DMS53 (cell line): Measurements from ENCODE around the gene CHID1.
A peak's percentile ranks its signal among the peaks of the same experiment; 100 is the strongest.

Experiments
- DNase-seq: peaks from one replicate; lab custom pipeline; 2025; lab: John Stamatoyannopoulos, UW

The CHID1 gene

DNA sequence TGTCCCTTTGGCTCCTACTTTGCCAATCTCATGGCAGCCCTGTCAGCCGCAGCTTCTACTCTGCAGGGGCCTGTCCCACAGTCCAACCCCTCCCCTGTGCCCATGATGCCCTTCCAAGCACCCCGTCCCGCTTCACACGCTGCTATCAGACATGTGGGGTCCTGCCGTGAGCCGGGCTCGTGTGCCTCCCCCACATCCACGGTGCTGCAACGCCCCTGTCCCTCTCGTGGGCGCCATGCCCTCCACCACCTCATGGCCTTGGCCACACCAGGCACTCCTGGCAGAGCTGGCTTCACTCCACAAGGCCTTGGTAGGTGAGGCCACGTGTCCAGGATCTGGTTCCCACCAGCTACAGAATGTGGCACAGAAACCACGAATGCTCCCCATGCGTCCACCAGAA lies 23.0 kb downstream of the CHID1 start:
- DNase-seq: no peak

DNA sequence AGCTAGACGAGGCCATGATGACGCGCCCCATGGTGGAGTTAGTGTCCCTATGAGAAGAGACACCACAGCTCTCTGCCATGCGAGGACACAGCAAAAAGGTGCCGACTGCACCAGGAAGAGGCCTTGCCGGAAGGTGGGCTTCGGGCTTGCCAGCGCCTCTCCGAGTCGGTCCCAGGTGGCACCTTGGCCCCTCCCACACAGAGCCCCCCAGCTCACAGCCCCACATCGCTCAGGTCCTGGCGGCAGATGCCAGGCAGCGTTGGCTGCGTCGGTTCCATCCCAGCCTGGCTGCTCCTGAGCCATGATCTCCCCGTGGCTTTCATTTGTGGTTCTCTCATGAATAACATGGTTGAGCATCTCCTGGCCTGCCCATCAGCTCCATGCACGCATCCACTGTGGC lies 24.0 kb downstream of the CHID1 start:
- DNase-seq: no peak

DNA sequence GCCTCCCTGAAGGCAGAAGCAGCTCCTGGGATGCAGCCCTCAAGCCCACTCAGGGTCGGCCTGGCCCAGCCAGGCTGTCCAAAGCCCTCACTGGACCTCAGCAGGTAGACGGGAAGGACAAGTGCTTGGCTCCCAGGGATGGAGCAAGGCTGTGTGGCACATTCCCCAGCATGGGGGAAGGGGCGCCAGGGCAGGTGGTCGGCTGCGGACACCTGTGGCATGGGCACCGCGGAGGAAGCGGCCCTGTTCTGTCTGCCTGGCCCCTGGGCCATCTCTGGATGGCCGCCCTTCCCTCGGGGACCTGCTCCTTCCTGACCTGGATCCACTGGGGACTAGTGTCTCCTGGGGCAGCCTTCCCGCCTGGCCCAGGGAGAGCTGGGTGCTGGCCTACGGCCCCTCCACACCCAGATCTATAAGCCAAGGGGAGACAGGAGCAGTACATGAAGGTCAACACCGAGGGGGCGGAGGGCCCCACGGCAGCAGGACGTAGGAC lies 26.0 kb downstream of the CHID1 start:
- no peak for DNase-seq

DNA sequence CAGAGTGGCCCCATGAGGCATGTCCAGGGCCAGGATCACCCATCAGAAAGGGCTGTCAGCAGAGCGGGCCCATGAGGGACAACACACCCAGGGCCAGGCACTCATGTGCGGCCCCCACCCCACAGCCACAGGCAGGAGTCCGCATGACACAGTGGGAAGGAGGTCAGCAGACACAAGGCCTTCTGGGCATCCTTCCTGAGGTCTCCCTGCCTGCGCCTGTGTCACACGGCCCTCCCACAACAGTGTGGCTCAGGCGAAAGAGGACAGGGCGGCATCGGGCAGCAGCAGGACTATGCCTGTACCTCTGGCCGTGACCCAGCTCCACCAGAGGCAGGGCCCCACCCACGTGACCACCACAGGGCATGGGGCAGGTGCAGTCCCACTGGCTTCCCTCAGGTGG lies 27.1 kb downstream of the CHID1 start:
- DNase-seq: no peak

DNA sequence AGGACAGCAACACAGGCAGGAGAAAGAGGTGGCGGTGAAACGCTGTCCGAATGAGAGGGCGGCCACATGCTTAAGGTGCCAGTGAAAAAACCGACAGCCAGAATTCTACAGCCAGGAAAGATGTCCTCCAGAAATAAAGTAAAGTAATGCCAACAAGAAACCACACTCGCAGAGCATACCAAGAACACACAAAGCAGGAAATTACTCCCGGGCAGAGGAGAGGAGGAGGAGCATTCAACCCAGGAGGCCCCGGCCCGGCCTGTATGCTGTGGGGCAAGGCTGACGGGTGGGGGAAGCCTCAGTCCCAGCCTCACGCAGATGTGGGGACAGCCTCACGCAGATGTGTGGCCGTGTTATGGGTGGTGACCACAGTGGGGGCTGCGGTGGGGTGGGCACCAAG lies 28.0 kb downstream of the CHID1 start:
- no peak for DNase-seq

DNA sequence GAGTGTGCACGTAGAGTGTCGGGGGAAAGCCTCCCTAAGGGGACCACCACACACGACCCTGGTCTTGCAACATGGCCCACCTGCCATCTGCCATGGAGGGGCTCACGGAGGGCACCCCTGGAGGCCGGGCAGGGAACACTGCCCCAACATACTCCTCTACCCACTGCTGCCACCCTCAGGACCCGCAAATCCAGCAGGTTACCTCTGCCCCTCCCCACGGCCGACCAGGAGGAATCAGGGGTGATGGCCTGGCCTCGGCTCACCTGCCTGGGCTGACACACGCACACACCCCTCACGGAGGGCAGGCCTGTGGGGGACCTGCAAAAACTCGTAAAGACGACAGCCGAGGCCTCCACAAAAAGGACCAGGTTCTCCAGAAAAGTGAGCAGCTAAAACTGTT lies 30.2 kb downstream of the CHID1 start:
- DNase-seq: no peak

DNA sequence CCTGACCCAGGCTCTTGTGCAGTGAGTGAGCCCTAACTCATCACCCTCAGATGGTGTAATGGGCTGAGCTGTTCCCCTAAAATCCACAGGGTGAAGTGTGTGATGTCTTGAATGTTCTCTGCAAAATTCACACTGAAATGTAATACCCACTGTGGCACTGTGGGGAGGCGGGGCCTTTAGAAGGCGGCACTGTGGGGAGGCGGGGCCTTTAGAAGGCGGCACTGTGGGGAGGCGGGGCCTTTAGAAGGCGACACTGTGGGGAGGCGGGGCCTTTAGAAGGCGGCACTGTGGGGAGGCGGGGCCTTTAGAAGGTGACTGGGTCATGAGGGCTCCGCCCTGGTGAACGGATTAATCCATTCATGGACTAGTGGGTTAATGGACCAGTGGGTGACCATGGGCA lies 33.0 kb downstream of the CHID1 start:
- peak; percentile 70 for DNase-seq

DNA sequence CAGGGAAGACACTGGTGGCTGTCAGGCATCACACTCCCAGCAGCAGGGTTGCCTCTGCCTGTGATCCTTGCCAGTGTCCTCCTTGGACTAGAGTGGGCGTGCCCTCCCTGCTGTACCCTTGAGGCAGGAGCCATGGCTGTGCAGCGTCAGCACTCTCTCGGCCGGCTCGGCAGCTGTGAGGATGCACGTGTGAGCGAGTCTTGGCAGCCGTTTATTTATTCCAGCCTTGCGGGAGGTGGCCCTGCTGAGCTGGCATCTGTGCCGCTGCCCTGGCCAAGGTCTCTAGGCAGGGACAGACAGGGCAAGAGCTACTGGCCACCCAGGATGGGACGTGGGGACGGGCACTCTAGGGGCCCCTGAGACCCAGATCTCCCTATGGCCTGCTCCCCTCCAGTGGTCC lies 34.1 kb downstream of the CHID1 start:
- DNase-seq: no peak

DNA sequence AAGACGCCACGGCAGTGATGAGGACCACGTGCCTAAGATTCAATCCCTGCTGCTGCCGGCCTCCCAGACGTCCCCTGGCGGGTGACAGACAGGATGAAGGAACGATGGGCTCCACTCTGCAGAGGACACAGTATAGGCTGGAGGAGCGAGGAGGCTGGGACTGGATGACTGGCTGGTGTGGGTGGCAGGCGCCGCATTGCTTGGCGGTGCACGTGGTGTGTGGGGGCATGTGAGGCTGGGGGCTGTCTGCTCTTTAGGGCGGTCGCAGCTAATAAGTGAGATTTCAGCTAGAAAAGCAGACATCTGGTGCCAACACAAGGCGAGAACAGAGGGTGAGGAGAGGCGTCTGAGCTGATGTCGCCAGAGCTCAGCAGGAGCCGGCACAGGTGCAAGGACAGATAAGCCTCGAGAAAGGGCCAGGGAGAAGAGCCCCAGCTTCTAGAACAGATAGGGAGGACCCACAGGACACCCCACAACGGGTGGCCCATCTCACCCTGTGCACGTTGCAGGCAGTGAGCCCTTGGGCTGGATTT lies 34.8 kb downstream of the CHID1 start:
- DNase-seq: no peak

DNA sequence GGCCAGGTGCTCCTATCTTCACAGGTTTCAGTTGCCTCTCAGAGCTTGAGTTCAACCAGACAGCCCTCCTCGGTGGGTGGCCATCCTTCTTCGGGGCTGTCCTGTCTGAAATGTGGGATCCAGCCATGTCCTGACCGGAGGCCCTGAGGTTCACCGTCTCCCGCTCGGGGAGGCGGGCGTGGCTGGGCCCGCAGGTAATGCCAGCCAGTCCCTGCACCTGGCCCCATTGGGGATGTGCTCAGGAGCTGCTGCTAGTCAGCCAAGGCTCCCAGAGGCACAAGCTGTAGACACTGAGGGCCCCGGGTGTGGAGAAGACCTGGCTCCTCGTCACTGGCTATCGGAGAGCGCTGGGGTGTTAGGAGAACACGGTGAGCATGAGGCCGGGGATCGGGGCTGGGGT lies 35.4 kb downstream of the CHID1 start:
- DNase-seq: no peak

DNA sequence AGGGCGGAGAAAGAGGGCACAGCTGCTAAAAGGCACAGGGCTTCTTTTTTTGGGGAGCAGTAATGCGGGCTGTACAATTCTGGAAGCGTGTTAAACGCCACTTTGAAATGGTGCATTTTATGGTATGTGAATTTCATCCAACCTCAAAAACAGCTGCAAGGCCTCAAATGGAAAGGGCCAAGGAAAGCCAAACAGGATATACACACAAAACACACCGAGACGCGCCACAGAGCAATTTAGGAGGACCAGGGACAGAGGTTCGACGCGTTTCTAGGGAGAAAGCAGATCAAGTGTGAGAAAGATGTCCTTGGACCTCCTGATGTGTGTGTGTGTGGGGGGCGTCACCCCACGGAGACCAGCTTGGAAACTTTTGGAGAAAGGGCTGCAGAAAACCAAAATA lies 36.9 kb downstream of the CHID1 start:
- no peak for DNase-seq

DNA sequence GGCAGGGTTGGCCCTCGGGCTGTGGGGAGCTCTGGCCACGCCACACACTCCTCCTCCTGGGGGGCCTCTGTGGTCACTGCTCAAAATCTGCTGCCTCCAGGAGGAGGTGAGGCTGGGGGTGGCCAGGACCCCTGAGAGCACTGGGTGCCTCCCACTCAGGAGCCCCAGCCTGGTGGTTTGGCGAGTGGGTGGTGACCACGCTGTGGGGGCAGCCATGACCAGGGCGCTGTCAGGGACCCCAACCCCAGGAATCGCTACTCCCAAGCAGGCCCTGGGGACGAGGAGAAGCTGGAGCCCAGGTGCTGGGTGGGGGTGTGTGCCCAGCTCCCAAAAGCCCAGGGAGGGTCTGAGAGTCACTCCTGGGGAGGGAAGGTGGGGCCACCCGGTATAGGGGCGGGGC lies 37.8 kb downstream of the CHID1 start:
- DNase-seq: no peak

DNA sequence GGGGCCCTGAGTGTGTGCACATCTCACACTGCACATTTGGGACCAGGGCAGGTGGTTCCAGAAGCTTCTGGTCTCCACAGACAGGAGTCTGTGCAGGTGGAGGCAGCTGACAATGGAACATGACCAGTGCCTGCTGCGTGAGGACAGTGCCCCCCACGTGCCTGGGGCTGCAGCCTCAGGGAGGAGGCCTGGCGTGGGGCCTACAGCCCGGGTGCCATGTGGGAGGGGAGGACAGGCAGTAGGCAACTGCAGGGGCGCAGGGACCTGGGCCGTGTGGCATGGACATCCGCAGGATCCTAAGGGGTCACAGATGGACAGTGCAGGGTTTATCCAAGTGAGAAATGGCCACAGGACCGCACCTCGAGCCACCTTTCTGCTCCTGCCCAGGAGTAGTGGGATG lies 39.1 kb downstream of the CHID1 start:
- no peak for DNase-seq

DNA sequence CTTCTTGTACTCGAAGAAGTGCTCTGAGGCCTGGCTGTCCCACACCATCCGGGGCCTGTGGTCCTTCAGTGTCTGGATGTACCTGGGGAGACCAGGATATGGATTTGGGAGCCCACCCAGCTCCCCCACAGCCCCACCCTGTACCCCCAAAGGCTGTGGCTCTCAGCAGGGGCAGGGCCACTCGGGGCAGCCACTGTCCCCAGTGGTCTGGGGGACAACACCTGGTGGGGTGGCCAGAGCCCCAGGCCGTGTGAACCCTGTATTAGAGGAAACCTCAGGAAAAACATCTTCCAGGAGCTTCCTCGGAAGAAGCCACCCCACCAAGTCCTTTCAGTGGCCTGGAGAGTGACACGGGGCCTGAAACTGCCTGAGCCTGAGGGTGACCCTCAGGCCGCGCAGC lies 40.2 kb downstream of the CHID1 start:
- no peak for DNase-seq

DNA sequence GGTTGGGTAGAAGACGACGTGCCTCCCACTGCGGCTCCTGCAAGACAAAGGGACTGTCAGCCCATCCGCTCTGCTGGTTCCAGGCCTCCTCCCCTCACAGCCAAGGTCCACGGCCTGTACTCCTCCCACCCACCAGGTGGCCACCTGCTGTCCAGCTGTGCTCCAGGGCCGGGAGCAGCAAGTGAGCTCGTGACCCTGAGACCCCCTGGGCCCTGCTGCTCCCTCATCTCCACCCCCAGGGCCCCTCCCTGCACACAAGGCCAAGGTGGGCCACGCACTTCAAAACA lies 40.5 kb downstream of the CHID1 start:
- peak; percentile 56 for DNase-seq

DNA sequence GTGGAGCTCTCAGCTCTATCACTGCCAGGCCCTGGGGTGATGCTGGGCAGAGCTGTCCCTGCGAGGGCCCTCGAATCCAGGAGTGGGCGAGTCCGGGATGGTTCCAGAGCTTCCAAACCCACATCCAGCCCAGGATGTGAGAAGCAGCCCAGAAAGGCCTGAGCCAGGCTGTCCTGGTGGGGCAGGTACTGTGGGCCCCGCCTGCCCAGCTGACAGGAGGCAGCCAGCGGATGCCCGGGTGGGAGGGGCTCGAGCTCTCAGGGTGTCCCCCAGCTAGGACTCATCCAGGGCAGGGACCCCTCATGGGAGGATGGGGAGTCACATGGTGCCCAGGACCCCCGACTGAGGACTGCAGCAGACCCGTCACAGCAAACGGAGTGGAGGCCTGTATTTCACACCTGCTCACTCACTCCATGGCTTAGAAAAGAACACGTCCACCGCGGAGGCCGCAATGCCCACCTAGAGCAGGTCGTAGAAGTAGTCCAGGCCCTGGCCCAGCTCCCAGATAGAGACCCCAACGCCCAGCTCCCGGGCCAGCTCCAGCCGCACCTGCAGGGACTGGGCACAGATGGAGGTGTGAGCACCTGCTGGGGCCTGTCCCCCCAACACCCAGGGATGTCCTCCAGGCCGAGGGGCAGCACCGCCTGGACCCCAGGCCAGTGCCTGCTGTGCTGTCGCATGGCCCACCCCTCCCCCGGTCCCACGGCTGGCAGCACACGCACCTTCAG lies 41.0 kb downstream of the CHID1 start:
- no peak for DNase-seq

DNA sequence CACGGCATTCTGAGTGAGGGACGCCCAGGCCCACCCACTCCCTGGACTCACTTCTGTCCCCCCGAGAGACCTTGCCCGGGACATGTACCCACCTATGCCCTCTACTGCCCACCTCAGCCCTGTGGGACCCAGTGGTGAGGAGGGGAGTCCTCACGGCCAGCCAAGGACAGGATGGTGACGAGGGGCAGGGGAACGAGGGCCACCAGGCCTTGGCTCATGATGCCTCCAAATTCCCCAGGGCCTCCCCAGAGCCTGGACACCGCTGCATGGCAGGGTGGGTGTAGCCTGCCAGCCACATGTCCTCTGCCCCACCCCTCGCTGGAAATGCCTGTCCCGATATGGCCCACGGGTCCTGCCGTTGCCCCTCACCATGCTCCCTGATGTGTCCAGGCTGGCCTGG lies 41.8 kb downstream of the CHID1 start:
- no peak for DNase-seq

DNA sequence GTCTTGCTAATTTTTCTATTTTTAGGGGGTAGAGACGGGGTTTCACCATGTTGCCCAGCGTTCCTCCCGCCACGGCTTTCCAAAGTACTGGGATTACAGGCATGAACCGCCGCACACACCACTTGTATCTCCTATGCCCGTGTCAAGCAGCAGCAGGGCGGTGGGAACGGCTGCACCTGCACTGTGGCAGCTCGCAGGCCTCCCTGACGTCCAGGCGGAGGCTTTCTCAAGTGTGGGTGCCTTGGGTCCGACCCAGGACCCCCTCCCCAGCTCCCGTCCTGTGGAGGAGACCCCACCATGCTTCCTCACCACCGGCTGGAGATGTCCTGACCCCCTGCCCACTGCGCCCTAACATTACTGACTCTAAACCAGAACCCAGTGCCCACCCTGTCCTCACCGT lies 42.2 kb downstream of the CHID1 start:
- DNase-seq: peak; percentile 57

DNA sequence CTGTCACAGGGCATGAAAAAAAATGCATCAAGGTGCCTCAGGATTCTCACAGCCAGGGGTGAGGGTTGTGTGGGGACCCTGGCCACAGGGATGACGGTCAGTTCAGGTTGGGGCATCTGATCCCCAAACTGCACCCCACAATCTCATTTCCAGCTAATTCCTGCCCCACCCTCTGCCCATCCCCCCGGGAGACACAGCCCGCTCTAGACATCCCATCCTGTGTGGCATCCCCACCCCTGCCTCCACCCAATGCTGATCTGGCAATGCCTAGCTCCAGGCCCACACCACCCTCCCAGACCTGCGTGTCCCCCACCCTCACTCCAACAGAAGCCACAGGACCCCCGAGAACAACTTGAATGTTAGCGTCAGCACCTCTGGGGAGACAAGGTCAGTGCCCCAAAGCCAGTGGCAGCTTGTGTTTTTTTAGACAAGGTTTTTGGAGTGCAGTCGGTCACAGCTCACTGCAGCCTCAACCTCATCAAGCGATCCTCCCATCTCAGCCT lies 42.7 kb downstream of the CHID1 start:
- no peak for DNase-seq

DNA sequence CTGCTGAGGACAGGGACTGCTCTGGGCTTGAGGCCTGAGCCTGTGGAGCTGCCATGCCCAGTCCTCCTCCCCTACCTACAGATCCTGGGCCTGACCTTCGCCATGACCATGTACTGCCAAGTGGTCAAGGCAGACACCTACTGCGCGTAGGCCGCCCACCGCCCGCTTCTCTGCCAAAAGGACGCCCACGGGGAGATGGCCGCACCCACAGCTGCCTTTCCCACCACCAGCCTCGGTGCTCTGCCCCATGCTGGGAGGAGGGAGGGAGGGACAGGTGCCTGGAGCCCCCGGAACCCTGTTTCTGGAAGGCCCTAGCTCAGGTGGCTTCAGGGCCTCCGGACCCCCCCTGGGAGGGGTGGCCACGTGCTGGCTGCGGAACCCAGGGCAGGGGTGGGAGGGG lies 44.1 kb downstream of the CHID1 start:
- no peak for DNase-seq

DNA sequence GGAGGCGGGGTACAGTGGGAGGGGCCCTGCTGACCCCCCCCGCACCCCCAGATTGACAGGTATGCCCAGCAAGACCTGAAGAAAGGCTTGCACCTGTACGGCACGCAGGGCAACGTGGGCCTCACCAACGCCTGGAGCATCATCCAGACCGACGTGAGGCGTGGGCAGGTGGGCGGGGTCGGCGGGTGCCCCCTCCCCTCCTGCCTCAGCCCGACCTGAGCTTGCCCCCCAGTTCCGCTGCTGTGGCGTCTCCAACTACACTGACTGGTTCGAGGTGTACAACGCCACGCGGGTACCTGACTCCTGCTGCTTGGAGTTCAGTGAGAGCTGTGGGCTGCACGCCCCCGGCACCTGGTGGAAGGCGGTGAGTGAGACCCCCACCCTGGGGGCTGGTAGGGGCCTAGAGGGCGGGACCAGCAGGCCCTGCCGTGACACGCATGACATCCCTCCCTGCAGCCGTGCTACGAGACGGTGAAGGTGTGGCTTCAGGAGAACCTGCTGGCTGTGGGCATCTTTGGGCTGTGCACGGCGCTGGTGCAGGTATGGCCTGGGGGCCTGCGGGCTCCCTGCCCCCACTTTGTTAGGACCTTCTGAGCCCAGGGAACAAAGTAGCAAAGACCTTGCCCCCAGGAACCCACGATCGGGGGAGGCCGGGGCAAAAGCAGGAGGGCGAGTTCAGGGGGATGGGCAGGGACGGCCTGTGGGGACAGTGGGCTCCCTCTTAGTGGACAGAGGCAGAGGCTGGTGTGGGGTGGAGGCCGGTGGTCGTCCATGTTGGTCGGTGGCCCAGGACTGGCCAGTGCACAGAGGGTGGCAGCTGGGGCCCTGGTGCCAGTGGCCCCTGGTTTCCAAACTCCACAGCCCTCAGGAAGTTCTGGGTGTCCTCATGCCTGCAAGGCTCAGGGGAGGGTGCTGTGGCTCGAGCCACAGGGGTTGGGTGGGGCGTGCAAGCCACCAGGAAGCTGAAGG lies 44.9 kb downstream of the CHID1 start:
- no peak for DNase-seq

DNA sequence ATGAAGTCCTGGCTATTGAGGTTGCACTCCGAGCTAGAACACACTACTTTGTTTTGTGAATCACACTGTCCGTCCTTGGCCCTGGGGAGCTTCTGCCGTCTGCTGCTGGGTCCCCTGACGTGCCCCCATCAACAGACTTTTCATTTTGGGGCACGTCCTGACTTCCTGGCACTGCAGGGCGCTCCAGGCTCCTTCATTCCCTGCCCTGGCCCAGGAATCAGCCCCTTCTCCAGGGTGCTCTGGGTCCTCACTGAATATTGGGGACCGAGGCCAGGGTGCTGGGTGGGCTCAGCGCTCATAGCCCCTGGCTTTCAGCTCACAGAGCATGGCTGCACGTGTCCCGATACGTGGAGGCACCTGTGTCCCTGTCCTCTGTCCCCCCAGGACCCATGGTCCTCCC lies 45.7 kb downstream of the CHID1 start:
- DNase-seq: no peak
